Measurements from ENCODE around the gene OR2V2. TPM values are rescaled to one million over a fixed set of nuclear protein-coding genes. Genes with fewer than 3 reads are reported as not detected.

Gene OR2V2
- total and polyA plus RNA-seq, 10 of the 15 experiments (the other 5 are each of a cell fraction or from before 2014, with no cell fraction given), result 0.26 TPM; not detected in 9

GRCh38 chr5:181164076-181164952 is 16.9 kb downstream of the OR2V2 start:
- no peaks in the 10 kb centered on the region for H3K27me3 ChIP-seq (replicated peaks in 1 of 2; ENCODE audit: control insufficient read depth in 2 of 2, insufficient read depth in 2 of 2, low read length in 1 of 2)
- DNase-seq (ENCODE audit: low read depth, low spot score) (no peak), ATAC-seq (no peak), FAIRE-seq (peak; percentile 72)
- POLR2A ChIA-PET, result no interaction called here
- CTCF ChIA-PET, result interaction anchor here (1.4 to 1.8 kb wide), 3 partner anchors 9 to 380 kb away, joined by 4 to 7 read pairs (median 5); no protein-coding TSS in a partner anchor
- SMC1A ChIA-PET (ENCODE audit: uncharacterized antibody, unreplicated experiment), result interaction anchor here (1.1 to 1.4 kb wide), 3 partner anchors 14 to 305 kb away, joined by 3 to 4 read pairs (median 3); no protein-coding TSS in a partner anchor
- no peak overlapping the region for H3K9ac ChIP-seq (ENCODE audit: control insufficient read depth, insufficient read depth, low read length)
- H3K36me3 ChIP-seq (ENCODE audit: control insufficient read depth in 2 of 2, insufficient read depth in 2 of 2, low read length in 1 of 2), result no peaks in the 10 kb centered on the region
- no peak overlapping the region; the same call in 1 of the 2 replicates for H3K4me2 ChIP-seq (ENCODE audit: control insufficient read depth, insufficient read depth)
- no peaks in the 10 kb centered on the region for H4K20me1 ChIP-seq (ENCODE audit: control insufficient read depth, insufficient read depth)
- H3K79me2 ChIP-seq (ENCODE audit: control insufficient read depth, insufficient read depth, low read length), result no peaks in the 10 kb centered on the region
- H2AFZ ChIP-seq (ENCODE audit: control insufficient read depth, low read depth, low read length), result no peak overlapping the region
- 73% methylated on average over 41 of the region's 52 CpGs for WGBS (ENCODE audit: insufficient coverage, insufficient replicate concordance, low lambda C conversion rate, missing lambda C conversion rate)
- no TSS peak for BruUV-seq (replicated peaks)
- no peak overlapping the region for H3K4me3 ChIP-seq
- RAD21 ChIA-PET (ENCODE audit: unreplicated experiment), result interaction anchor here (0.8 kb wide), 1 partner anchor 25 kb away, joined by 3 read pairs; no protein-coding TSS in a partner anchor
- TF ChIP-seq NBN (IDR thresholded peaks at IDR 0.05) (no peak), ATF7 (IDR thresholded peaks at IDR 0.05; ENCODE audit: low read depth) (no peak), RUNX3 (IDR thresholded peaks at IDR 0.05; ENCODE audit: low read length) (no peak; the same call in 1 of the 2 replicates), IKZF2 (IDR thresholded peaks at IDR 0.05) (no peak), SUZ12 (IDR thresholded peaks at IDR 0.05; ENCODE audit: unreplicated experiment) (no peak), RAD51 (IDR thresholded peaks at IDR 0.05) (no peak), GATAD2B (conservative IDR thresholded peaks at IDR 0.05; ENCODE audit: low read depth) (no peak), NFYB (IDR thresholded peaks at IDR 0.05; ENCODE audit: insufficient read depth, low read depth, low read length) (no peak), ZNF274 (IDR thresholded peaks at IDR 0.05; ENCODE audit: insufficient read depth, insufficient read length) (no peak), NR2C1 (IDR thresholded peaks at IDR 0.05) (no peak), PAX8 (IDR thresholded peaks at IDR 0.05) (no peak), CBX3 (IDR thresholded peaks at IDR 0.05; ENCODE audit: borderline replicate concordance, low read depth) (no peak), FOS (IDR thresholded peaks at IDR 0.05; ENCODE audit: borderline replicate concordance, extremely low read depth, insufficient read length) (no peak), CBX5 (IDR thresholded peaks at IDR 0.05; ENCODE audit: low read depth) (no peak), STAT1 (conservative IDR thresholded peaks at IDR 0.05) (no peak)
- TF ChIP-seq, protein P1, sequence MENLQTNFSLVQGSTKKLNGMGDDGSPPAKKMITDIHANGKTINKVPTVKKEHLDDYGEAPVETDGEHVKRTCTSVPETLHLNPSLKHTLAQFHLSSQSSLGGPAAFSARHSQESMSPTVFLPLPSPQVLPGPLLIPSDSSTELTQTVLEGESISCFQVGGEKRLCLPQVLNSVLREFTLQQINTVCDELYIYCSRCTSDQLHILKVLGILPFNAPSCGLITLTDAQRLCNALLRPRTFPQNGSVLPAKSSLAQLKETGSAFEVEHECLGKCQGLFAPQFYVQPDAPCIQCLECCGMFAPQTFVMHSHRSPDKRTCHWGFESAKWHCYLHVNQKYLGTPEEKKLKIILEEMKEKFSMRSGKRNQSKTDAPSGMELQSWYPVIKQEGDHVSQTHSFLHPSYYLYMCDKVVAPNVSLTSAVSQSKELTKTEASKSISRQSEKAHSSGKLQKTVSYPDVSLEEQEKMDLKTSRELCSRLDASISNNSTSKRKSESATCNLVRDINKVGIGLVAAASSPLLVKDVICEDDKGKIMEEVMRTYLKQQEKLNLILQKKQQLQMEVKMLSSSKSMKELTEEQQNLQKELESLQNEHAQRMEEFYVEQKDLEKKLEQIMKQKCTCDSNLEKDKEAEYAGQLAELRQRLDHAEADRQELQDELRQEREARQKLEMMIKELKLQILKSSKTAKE (IDR thresholded peaks at IDR 0.05; ENCODE audit: low read depth, poor library complexity, severe bottlenecking), result no peak
- intact Hi-C loops (cut with micrococcal nuclease; ENCODE audit: unreplicated experiment) (no loop called here), in situ Hi-C loops (cut with MboI) (loop anchor here (5.0 kb wide), 1 partner anchor 362 kb away; the partner anchor contains the start of gene MGAT1)
- no peak overlapping the region for H3K27ac ChIP-seq (ENCODE audit: control insufficient read depth, insufficient read depth)
- no peaks in the 10 kb centered on the region for H3K9me3 ChIP-seq (replicated peaks; ENCODE audit: control insufficient read depth, insufficient read depth, low read length)
- peaks cover 35% of the 10 kb centered on the region for H3K4me1 ChIP-seq (ENCODE audit: control insufficient read depth, insufficient read depth, low read length)
